ENCODE measurements around the gene NKAIN1. TPM values are rescaled to one million over a fixed set of nuclear protein-coding genes. Genes with fewer than 3 reads are reported as not detected.
A peak's percentile ranks its signal among the peaks of the same experiment; 100 is the strongest.

NKAIN1 gene
- total and polyA plus RNA-seq, 2 of the 13 experiments (the other 11 are each of a cell fraction or from before 2014, with no cell fraction given): 0.29 to 0.40 TPM

DNA sequence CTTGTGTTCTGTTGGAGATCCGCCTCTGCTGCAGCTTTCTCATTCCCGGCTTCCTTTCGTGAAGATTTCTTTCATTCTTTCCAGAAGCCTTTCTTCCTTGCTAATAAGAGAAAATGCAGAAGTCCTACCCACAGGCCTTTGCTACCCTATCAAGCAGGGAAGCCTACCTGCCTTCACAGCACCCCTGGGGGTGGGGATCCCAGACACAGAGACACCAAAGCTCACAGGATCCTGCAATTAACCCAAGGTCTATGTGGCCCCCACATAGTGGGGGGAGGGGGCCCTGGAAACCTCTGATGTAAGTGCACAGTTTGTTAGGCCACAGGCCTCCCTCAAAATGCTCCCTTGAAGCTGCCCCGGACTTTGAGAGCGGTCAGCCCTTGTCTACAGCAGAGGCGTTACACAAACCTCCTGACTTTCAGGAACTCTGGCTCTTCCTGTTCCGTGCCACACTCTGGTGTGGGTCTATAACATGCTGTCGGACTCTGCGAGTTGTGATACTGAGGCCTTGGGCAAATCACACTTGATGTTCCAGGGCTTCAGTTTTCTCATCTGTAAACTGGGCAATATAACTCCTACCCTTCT lies 31.2 kb downstream of the NKAIN1 start:
- ChIA-PET POLR2A (no interaction called here), CTCF (ENCODE audit: low intra/inter-chr PET ratio, low total read pairs) (no interaction called here)
- WGBS (ENCODE audit: low lambda C conversion rate): 9% methylated on average over 6 of the region's 9 CpGs
- in situ Hi-C loops (cut with HindIII; ENCODE audit: extremely low pct_ligation_motif_present, low pct_unique_long_range_greater_than_20kb): no loop called here
- FAIRE-seq: no peak
- no peak overlapping the region for H3K9ac ChIP-seq (ENCODE audit: insufficient read depth, low read depth, low read length)
- no peaks in the 10 kb centered on the region for H3K9me3 ChIP-seq (ENCODE audit: low read length)
- H3K79me2 ChIP-seq (ENCODE audit: insufficient read depth, low read length): no peaks in the 10 kb centered on the region
- peaks cover 13% of the 10 kb centered on the region for H3K4me1 ChIP-seq (ENCODE audit: insufficient read depth, low read length)
- H3K4me2 ChIP-seq (ENCODE audit: low read depth, low read length): peak overlapping the region; percentile 64
- 0 out of 6 replicates have a peak overlapping the region, but pooled peaks of 1 of the 3 experiments have one; percentile 4 for H3K4me3 ChIP-seq (replicated peaks in 1 of 3; ENCODE audit: insufficient read depth in 1 of 3, low read depth in 2 of 3, low read length in 3 of 3)
- peak; percentile 94 for ATAC-seq
- peak; percentile 43 for DNase-seq (ENCODE audit: low spot score)
- H4K20me1 ChIP-seq (ENCODE audit: insufficient read depth, low read length): no peaks in the 10 kb centered on the region
- no peak overlapping the region for H3K27ac ChIP-seq (ENCODE audit: extremely low read length, insufficient read depth, low read length)
- intact Hi-C loops (cut with micrococcal nuclease; ENCODE audit: unreplicated experiment): no loop called here
- peaks cover 0 to 1% of the 10 kb centered on the region in 2 experiments; a peak in 2 of 5 replicates for H3K27me3 ChIP-seq (ENCODE audit: control insufficient read depth in 1 of 2, insufficient read depth in 2 of 2, low read length in 2 of 2)
- no TSS peak for BruUV-seq (replicated peaks)
- no peaks in the 10 kb centered on the region for H3K36me3 ChIP-seq (replicated peaks in 1 of 2; ENCODE audit: control insufficient read depth in 1 of 2, insufficient read depth in 2 of 2, low read length in 2 of 2)
- H2AFZ ChIP-seq (ENCODE audit: low read length): no peak overlapping the region
- no peak for TF ChIP-seq FOXC1 (CRISPR knock-in tag; IDR thresholded peaks at IDR 0.05; ENCODE audit: borderline replicate concordance)
- TF ChIP-seq E2F5 (CRISPR knock-in tag; conservative IDR thresholded peaks at IDR 0.05): no peak
- TF ChIP-seq, protein P1, sequence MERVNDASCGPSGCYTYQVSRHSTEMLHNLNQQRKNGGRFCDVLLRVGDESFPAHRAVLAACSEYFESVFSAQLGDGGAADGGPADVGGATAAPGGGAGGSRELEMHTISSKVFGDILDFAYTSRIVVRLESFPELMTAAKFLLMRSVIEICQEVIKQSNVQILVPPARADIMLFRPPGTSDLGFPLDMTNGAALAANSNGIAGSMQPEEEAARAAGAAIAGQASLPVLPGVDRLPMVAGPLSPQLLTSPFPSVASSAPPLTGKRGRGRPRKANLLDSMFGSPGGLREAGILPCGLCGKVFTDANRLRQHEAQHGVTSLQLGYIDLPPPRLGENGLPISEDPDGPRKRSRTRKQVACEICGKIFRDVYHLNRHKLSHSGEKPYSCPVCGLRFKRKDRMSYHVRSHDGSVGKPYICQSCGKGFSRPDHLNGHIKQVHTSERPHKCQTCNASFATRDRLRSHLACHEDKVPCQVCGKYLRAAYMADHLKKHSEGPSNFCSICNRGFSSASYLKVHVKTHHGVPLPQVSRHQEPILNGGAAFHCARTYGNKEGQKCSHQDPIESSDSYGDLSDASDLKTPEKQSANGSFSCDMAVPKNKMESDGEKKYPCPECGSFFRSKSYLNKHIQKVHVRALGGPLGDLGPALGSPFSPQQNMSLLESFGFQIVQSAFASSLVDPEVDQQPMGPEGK (CRISPR knock-in tag; IDR thresholded peaks at IDR 0.05): peak; percentile 59; the same call in 1 of the 2 replicates
- TF ChIP-seq, protein P2, sequence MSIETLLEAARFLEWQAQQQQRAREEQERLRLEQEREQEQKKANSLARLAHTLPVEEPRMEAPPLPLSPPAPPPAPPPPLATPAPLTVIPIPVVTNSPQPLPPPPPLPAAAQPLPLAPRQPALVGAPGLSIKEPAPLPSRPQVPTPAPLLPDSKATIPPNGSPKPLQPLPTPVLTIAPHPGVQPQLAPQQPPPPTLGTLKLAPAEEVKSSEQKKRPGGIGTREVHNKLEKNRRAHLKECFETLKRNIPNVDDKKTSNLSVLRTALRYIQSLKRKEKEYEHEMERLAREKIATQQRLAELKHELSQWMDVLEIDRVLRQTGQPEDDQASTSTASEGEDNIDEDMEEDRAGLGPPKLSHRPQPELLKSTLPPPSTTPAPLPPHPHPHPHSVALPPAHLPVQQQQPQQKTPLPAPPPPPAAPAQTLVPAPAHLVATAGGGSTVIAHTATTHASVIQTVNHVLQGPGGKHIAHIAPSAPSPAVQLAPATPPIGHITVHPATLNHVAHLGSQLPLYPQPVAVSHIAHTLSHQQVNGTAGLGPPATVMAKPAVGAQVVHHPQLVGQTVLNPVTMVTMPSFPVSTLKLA (IDR thresholded peaks at IDR 0.05): no peak
- peak; percentile 42; the same call in 1 of the 2 replicates for TF ChIP-seq ETV5 (CRISPR knock-in tag; IDR thresholded peaks at IDR 0.05; ENCODE audit: borderline replicate concordance)
- TF ChIP-seq TBX2 (CRISPR knock-in tag; IDR thresholded peaks at IDR 0.05; ENCODE audit: borderline replicate concordance): no peak
- peak; percentile 94 for TF ChIP-seq BCL6 (CRISPR knock-in tag; IDR thresholded peaks at IDR 0.05)
- peak; percentile 27; the same call in 1 of the 2 replicates for TF ChIP-seq TRIM24 (CRISPR knock-in tag; IDR thresholded peaks at IDR 0.05)
- TF ChIP-seq RARA (CRISPR knock-in tag; IDR thresholded peaks at IDR 0.05): 0 out of 2 replicates have a peak, but pooled peaks have one; percentile 34
- TF ChIP-seq ELF3 (CRISPR knock-in tag; IDR thresholded peaks at IDR 0.05): peak; percentile 63
- TF ChIP-seq ELF1 (CRISPR knock-in tag; IDR thresholded peaks at IDR 0.05): peak; percentile 55; the same call in 1 of the 2 replicates
- TF ChIP-seq STAT5B (CRISPR knock-in tag; IDR thresholded peaks at IDR 0.05): no peak
- no peak for TF ChIP-seq ZNF510 (CRISPR knock-in tag; IDR thresholded peaks at IDR 0.05; ENCODE audit: low read depth)
- TF ChIP-seq, protein P3, sequence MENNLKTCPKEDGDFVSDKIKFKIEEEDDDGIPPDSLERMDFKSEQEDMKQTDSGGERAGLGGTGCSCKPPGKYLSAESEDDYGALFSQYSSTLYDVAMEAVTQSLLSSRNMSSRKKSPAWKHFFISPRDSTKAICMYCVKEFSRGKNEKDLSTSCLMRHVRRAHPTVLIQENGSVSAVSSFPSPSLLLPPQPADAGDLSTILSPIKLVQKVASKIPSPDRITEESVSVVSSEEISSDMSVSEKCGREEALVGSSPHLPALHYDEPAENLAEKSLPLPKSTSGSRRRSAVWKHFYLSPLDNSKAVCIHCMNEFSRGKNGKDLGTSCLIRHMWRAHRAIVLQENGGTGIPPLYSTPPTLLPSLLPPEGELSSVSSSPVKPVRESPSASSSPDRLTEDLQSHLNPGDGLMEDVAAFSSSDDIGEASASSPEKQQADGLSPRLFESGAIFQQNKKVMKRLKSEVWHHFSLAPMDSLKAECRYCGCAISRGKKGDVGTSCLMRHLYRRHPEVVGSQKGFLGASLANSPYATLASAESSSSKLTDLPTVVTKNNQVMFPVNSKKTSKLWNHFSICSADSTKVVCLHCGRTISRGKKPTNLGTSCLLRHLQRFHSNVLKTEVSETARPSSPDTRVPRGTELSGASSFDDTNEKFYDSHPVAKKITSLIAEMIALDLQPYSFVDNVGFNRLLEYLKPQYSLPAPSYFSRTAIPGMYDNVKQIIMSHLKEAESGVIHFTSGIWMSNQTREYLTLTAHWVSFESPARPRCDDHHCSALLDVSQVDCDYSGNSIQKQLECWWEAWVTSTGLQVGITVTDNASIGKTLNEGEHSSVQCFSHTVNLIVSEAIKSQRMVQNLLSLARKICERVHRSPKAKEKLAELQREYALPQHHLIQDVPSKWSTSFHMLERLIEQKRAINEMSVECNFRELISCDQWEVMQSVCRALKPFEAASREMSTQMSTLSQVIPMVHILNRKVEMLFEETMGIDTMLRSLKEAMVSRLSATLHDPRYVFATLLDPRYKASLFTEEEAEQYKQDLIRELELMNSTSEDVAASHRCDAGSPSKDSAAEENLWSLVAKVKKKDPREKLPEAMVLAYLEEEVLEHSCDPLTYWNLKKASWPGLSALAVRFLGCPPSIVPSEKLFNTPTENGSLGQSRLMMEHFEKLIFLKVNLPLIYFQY (CRISPR knock-in tag; IDR thresholded peaks at IDR 0.05; ENCODE audit: borderline replicate concordance): no peak
- TF ChIP-seq RXRB (CRISPR knock-in tag; IDR thresholded peaks at IDR 0.05; ENCODE audit: borderline replicate concordance): 0 out of 2 replicates have a peak, but pooled peaks have one; percentile 10
- no peak for TF ChIP-seq POLR2A (IDR thresholded peaks at IDR 0.05; ENCODE audit: insufficient read depth in 1 of 2, low read depth in 2 of 2, low read length in 2 of 2)
- no peak for TF ChIP-seq ZNF879 (CRISPR knock-in tag; IDR thresholded peaks at IDR 0.05)
- TF ChIP-seq CBFB (CRISPR knock-in tag; IDR thresholded peaks at IDR 0.05): no peak

Measured in HepG2 (cell line).